IMR-90 (cell line): Measurements from ENCODE around the gene ISG20.

Experiments used
- BHLHE40 ChIP-seq: fragments of 150-350 bp; IDR thresholded peaks from 2 replicates; pipeline ENCODE4 v1.6.1; 2016; ENCODE audit warnings: mild to moderate bottlenecking, low read depth, low read length
- CEBPB ChIP-seq: IDR thresholded peaks from 2 replicates; pipeline ENCODE4 v1.6.1; 2012; ENCODE audit warnings: low read depth, low read length, improper control_type of control experiment
- CTCF ChIP-seq: conservative IDR thresholded peaks from 2 replicates; pipeline ENCODE4 v1.5.1; 2012; ENCODE audit warnings: mild to moderate bottlenecking, low read depth, low read length, improper control_type of control experiment
- ELK1 ChIP-seq: fragments of 150-350 bp; IDR thresholded peaks from 2 replicates; pipeline ENCODE4 v1.6.1; 2016; ENCODE audit warnings: low read depth, mild to moderate bottlenecking, low read length, moderate library complexity, borderline replicate concordance
- MAFK ChIP-seq: IDR thresholded peaks from 2 replicates; pipeline ENCODE4 v1.6.1; 2012; ENCODE audit warnings: low read depth, low read length, improper control_type of control experiment
- MAZ ChIP-seq: IDR thresholded peaks from 2 replicates; pipeline ENCODE4 v1.6.1; 2012; ENCODE audit warnings: low read depth, mild to moderate bottlenecking, low read length, improper control_type of control experiment, moderate library complexity, borderline replicate concordance
- MXI1 ChIP-seq: IDR thresholded peaks from 2 replicates; pipeline ENCODE4 v1.6.1; 2012; ENCODE audit warnings: low read depth, mild to moderate bottlenecking, low read length, moderate library complexity, borderline replicate concordance
- POLR2A ChIP-seq: IDR thresholded peaks from 2 replicates; pipeline ENCODE4 v1.6.1; 2012; ENCODE audit warnings: mild to moderate bottlenecking, low read depth, low read length
- RAD21 ChIP-seq: IDR thresholded peaks from 2 replicates; pipeline ENCODE4 v1.6.1; 2012; ENCODE audit warnings: low read length, improper control_type of control experiment
- RCOR1 ChIP-seq: IDR thresholded peaks from 2 replicates; pipeline ENCODE4 v1.6.1; 2012; ENCODE audit warnings: mild to moderate bottlenecking, low read length, improper control_type of control experiment; ENCODE audit not compliant: insufficient replicate concordance
- RFX5 ChIP-seq: IDR thresholded peaks from 2 replicates; pipeline ENCODE4 v1.8.0; 2012; ENCODE audit warnings: low read depth, mild to moderate bottlenecking, low read length, moderate library complexity
- SMC3 ChIP-seq: fragments of 150-350 bp; IDR thresholded peaks from 2 replicates; pipeline ENCODE4 v1.6.1; 2016; ENCODE audit warnings: low read depth, mild to moderate bottlenecking, antibody characterized with exemption, low read length, moderate library complexity
- USF2 ChIP-seq: fragments of 150-350 bp; IDR thresholded peaks from 2 replicates; pipeline ENCODE4 v1.6.1; 2017; ENCODE audit warnings: mild to moderate bottlenecking, antibody characterized with exemption, low read length, low read depth

GRCh38 chr15:88636050-88636449 lies 2.8 kb upstream of the ISG20 start:
- TF ChIP-seq USF2 = no peak; the same call in 1 of the 2 replicates
- TF ChIP-seq POLR2A = no peak
- TF ChIP-seq RCOR1 = no peak
- TF ChIP-seq CTCF = no peak
- no peak for TF ChIP-seq SMC3
- TF ChIP-seq MAZ = no peak
- no peak for TF ChIP-seq MAFK
- no peak for TF ChIP-seq RFX5
- TF ChIP-seq BHLHE40 = no peak
- TF ChIP-seq MXI1 = no peak
- TF ChIP-seq ELK1 = no peak
- TF ChIP-seq CEBPB = no peak
- no peak for TF ChIP-seq RAD21
